Uterus (tissue), 2 donors: Measurements from ENCODE around the gene ELK4.

ENCODE experiments used
- CTCF ChIP-seq, 4 experiments: fragments of 200-600 bp in 2 of 4; fragments of 450-650 bp in 2 of 4; sonication (generic) in 2 of 4; IDR thresholded peaks; one replicate each; pipeline ENCODE4 v1.5.1; 2016 to 2019; ENCODE audit warnings: antibody characterized with exemption in 4 of 4, mild to moderate bottlenecking in 2 of 4, moderate library complexity in 1 of 4
- POLR2A ChIP-seq, 2 donors: fragments of 450-650 bp; IDR thresholded peaks; one replicate each; pipeline ENCODE4 v1.6.1; 2016; ENCODE audit warnings: antibody characterized with exemption in 2 of 2, mild to moderate bottlenecking in 1 of 2, moderate library complexity in 1 of 2

- TF ChIP-seq CTCF (IDR thresholded peaks at IDR 0.05) (no peak), POLR2A (IDR thresholded peaks at IDR 0.05) (no peak)
These were observed 63.7 kb downstream of the ELK4 start for GRCh38 chr1:205568135-205568468.
